Measurements from ENCODE around the gene PLAAT2. TPM values are rescaled to one million over a fixed set of nuclear protein-coding genes. Genes with fewer than 3 reads are reported as not detected.
"Not testable (repeated sequence)": the region's sequence is repeated elsewhere in the genome, so short reads cannot be mapped to it uniquely, and the experiment has no call there.

The PLAAT2 gene
- total RNA-seq, 1 donor from 2014 or later, result not detected

DNA sequence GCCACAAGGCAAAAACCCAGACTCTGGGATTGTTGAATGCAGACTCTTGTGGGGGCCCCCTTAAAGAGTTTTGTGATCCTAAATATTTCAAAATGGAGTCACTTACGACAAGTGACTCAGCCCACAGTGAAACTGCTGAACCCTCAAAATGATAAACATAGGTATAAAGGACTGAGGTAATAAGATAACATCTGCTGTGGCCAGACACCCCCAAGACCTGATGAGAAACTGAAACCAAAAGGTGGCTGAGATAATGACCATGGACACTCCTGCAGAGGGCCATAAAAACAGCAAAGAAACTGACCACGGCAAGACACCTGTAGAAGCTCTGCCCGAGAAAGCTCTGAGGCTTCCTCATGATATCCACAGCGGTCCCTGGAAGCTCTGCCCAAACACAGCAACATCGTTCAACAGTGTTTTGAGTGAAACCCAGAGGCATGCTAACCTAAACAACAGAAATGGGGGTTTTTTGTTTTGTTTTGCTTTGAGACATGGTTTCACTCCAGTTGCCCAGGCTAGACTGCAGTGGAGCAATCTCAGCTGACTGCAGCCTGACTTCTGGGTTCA, 28.2 kb downstream of the PLAAT2 start:
- DNase-seq (ENCODE audit: extremely low spot score in 2 of 2), result no peak
- intact Hi-C loops (cut with DNase I), result no loop called here
- H3K36me3 ChIP-seq, result no peaks in the 10 kb centered on the region
- TF ChIP-seq POLR2A (IDR thresholded peaks at IDR 0.05) (no peak), POLR2AphosphoS5 (IDR thresholded peaks at IDR 0.05; ENCODE audit: insufficient read depth in 1 of 2, low read depth in 1 of 2) (no peak)
- TF ChIP-seq, protein P1, sequence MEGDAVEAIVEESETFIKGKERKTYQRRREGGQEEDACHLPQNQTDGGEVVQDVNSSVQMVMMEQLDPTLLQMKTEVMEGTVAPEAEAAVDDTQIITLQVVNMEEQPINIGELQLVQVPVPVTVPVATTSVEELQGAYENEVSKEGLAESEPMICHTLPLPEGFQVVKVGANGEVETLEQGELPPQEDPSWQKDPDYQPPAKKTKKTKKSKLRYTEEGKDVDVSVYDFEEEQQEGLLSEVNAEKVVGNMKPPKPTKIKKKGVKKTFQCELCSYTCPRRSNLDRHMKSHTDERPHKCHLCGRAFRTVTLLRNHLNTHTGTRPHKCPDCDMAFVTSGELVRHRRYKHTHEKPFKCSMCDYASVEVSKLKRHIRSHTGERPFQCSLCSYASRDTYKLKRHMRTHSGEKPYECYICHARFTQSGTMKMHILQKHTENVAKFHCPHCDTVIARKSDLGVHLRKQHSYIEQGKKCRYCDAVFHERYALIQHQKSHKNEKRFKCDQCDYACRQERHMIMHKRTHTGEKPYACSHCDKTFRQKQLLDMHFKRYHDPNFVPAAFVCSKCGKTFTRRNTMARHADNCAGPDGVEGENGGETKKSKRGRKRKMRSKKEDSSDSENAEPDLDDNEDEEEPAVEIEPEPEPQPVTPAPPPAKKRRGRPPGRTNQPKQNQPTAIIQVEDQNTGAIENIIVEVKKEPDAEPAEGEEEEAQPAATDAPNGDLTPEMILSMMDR (IDR thresholded peaks at IDR 0.05), result no peak
- peaks cover 39% of the 10 kb centered on the region for H3K4me1 ChIP-seq
- no peaks in the 10 kb centered on the region for H3K27me3 ChIP-seq
- H3K27ac ChIP-seq, result no peak overlapping the region
- H3K9me3 ChIP-seq, result no peaks in the 10 kb centered on the region
- H3K4me3 ChIP-seq, result no peak overlapping the region

DNA sequence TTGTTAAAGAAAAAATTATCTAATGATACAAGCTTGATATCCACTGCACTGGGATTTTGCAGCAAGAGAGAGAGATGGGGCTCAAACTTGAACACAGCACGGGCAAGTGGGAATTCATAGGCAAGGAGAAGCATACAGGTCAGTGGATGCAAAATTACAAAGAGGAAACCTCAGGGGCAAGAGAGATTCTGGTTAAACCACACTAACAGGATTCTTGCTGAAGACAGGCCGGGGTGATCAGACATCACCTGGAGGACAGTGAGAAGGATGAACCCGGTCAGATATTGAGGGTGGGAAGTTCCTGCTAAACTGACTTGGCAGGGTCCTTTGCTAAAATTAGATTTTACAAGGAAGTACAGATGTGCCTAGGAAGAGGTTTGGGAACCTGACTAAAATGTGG, 29.1 kb downstream of the PLAAT2 start:
- no peaks in the 10 kb centered on the region for H3K27me3 ChIP-seq
- H3K9me3 ChIP-seq, result no peaks in the 10 kb centered on the region
- no peak overlapping the region for H3K4me3 ChIP-seq
- no peak for TF ChIP-seq POLR2A (IDR thresholded peaks at IDR 0.05)
- TF ChIP-seq, protein P1 (IDR thresholded peaks at IDR 0.05), result no peak
- no peak for TF ChIP-seq POLR2AphosphoS5 (IDR thresholded peaks at IDR 0.05; ENCODE audit: insufficient read depth in 1 of 2, low read depth in 1 of 2)
- intact Hi-C loops (cut with DNase I), result no loop called here
- no peak for DNase-seq (ENCODE audit: extremely low spot score in 2 of 2)
- H3K36me3 ChIP-seq, result no peaks in the 10 kb centered on the region
- no peak overlapping the region for H3K27ac ChIP-seq
- peaks cover 39% of the 10 kb centered on the region for H3K4me1 ChIP-seq

DNA sequence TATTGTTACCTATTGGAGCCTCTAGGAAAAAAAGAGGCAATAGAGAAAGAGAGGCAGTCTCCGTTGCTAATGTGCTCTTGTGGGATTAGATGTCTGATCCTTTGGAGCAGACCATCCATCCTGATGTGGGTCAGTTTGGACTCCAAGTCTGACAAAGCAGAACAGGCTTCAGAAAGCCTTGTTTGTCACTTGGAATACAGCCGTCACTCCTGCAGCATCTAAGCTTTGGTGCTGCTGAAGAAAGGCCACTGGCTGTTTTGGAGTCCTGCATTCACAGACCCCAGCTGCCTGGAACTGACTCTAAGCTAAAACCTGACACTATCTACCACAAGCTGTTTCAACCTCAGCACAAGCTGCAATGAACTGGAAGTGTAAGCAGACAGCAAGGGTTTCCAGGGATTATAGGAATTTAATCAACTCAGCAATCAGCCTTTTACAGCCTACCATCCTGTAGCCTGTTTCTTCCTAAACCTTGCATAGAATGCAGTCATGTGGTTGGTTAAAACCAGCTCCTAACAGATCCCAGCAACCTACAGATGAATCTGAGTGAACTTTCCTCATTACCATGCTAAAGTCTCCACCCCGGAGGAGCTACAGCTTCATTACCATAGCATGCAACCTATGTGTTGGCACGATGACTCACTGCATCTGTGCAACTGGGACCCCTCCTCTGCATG, 30.2 kb downstream of the PLAAT2 start:
- H3K9me3 ChIP-seq, result no peaks in the 10 kb centered on the region
- no peak for DNase-seq (ENCODE audit: extremely low spot score in 2 of 2)
- H3K36me3 ChIP-seq, result no peaks in the 10 kb centered on the region
- no peaks in the 10 kb centered on the region for H3K27me3 ChIP-seq
- no peak for TF ChIP-seq POLR2AphosphoS5 (IDR thresholded peaks at IDR 0.05; ENCODE audit: insufficient read depth in 1 of 2, low read depth in 1 of 2)
- TF ChIP-seq, protein P1 (IDR thresholded peaks at IDR 0.05), result no peak
- no peak for TF ChIP-seq POLR2A (IDR thresholded peaks at IDR 0.05)
- H3K27ac ChIP-seq, result no peak overlapping the region
- no peak overlapping the region for H3K4me3 ChIP-seq
- H3K4me1 ChIP-seq, result peaks cover 29% of the 10 kb centered on the region
- intact Hi-C loops (cut with DNase I), result no loop called here

DNA sequence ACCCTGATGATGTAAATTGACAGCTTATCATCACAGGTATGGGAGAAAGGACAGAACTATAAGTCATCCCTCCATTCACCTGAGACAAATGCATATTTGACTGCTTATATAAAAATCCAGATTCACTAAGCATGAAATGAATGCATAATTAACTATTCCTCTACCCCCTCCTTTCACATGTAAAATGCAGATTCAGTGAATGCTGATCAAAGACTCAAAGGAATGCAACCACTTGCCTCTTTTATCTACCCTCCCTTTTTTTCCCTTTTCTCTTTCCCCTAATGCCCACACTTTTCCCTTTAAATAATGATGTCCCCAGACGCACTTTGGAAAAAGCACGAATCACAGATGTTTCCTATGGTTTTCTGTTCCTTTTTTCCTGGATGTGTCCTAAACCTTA, 31.1 kb downstream of the PLAAT2 start:
- H3K9me3 ChIP-seq, result no peaks in the 10 kb centered on the region
- TF ChIP-seq, protein P1 (IDR thresholded peaks at IDR 0.05), result no peak
- TF ChIP-seq POLR2A (IDR thresholded peaks at IDR 0.05), result no peak
- TF ChIP-seq POLR2AphosphoS5 (IDR thresholded peaks at IDR 0.05; ENCODE audit: insufficient read depth in 1 of 2, low read depth in 1 of 2), result no peak
- H3K4me1 ChIP-seq, result peaks cover 20% of the 10 kb centered on the region
- intact Hi-C loops (cut with DNase I), result no loop called here
- H3K27me3 ChIP-seq, result no peaks in the 10 kb centered on the region
- no peak overlapping the region for H3K27ac ChIP-seq
- H3K36me3 ChIP-seq, result no peaks in the 10 kb centered on the region
- no peak overlapping the region for H3K4me3 ChIP-seq
- DNase-seq (ENCODE audit: extremely low spot score in 2 of 2), result no peak

DNA sequence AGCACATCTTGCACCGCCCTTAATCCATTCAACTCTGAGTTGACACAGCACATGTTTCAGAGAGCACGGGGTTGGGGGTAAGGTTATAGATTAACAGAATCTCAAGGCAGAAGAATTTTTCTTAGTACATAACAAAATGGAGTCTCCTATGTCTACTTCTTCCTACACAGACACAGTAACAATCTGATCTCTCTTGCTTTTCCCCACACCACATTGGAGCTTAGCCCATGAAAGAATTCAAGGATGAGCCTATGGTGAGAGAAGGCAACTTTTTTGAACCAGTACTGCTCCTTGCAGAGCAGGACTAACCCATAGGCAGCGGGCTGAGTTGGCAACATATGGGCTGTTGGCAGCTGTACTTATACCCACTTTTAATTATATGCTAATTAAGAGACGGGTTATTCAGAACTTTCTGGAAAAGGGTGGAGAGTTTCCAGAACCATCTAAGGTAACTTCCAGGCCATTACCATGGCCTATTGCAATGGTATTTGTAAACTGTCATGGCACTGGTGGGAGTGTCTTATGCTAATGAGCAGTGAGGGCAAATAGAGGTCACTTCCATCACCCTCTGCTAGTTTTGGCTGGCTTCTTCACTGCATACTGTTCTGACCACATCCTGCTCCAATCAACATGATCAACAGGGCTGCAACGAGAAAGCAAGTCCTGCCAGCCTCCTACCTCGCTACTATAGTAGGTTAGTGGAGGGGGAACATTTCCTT, 31.9 kb downstream of the PLAAT2 start:
- DNase-seq (ENCODE audit: extremely low spot score in 2 of 2); H3K9me3 ChIP-seq; H3K4me3 ChIP-seq; H3K27ac ChIP-seq; H3K36me3 ChIP-seq; H3K27me3 ChIP-seq; intact Hi-C loops (cut with DNase I): not testable (repeated sequence)
- H3K4me1 ChIP-seq, result peaks cover 12% of the 10 kb centered on the region

All from vagina (tissue), 2 donors.